SH-SY5Y (cell line): ENCODE data around the gene RIC3.

ENCODE experiments used
- GATA2 ChIP-seq: IDR thresholded peaks from 2 replicates; pipeline ENCODE4 v1.6.1; 2011; ENCODE audit warnings: mild to moderate bottlenecking, low read depth, low read length
- GATA3 ChIP-seq: IDR thresholded peaks from 2 replicates; pipeline ENCODE4 v1.6.1; 2011; ENCODE audit warnings: low read depth, mild to moderate bottlenecking, low read length, moderate library complexity

DNA sequence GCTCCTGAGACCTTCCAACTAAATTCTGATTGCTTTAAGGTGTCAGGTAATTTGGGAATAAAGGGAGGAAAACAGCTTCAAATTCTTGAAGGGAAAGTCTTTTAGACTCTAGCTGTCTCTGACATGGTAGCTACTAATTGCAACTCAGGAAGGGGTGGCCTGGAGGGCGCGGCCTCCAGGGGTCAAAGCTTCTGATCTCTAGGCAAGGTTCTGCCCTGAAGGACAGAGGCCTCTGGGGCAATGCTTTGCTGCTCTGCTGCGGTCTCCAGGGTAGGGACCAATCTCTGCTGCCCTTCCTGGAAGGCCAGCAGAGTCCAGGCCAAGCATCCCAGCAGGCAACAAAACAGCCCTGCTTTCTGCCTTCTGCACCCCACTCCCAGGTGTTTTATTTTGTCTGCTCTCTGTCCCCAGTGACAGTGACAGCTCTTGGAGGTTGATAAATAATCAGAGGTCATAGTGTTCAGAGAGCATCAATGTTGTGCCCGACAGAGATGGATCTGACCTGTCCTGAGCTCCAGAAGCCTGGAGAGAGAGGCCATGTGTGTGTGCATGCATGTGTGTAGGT lies 89.6 kb downstream of the RIC3 start:
- TF ChIP-seq GATA2 (no peak), GATA3 (no peak)
